Superior temporal gyrus (tissue), 1 donor: ENCODE measurements around the gene SLC34A3.

Experiments
- DNase-seq: peaks from one replicate; pipeline ENCODE4 v3.0.0-alpha.2; 2016; ENCODE audit errors: extremely low spot score

SLC34A3 gene

GRCh38 chr9:137230705-137231371 is at the start of gene SLC34A3:
TSS of gene SLC34A3 (plus strand) at chr9:137230901. CDS start at chr9:137231703, 802 bp downstream.
- DNase-seq, result no peak

DNA sequence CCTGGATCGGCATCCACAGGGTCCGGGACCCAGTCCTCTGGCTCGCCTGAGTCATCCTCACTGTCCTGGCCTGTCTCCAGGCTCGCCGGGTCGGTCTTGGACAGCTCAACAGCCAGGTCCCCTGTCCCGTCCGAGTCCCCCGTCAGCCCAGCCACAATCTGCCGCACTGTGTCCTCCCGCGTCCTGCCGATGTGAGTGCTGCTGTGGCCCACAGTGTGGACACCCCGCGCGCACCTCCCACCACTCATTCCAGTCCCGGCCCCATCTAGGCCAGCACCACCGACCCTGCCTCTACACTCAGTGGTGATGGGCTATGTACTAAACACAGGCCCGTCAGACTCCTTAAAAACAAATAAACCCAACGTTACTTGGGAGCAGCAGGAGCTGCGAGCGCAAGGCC is 49.0 kb upstream of the SLC34A3 start:
- DNase-seq, result no peak

GRCh38 chr9:137182836-137183235 is 47.9 kb upstream of the SLC34A3 start:
- DNase-seq, result no peak

DNA sequence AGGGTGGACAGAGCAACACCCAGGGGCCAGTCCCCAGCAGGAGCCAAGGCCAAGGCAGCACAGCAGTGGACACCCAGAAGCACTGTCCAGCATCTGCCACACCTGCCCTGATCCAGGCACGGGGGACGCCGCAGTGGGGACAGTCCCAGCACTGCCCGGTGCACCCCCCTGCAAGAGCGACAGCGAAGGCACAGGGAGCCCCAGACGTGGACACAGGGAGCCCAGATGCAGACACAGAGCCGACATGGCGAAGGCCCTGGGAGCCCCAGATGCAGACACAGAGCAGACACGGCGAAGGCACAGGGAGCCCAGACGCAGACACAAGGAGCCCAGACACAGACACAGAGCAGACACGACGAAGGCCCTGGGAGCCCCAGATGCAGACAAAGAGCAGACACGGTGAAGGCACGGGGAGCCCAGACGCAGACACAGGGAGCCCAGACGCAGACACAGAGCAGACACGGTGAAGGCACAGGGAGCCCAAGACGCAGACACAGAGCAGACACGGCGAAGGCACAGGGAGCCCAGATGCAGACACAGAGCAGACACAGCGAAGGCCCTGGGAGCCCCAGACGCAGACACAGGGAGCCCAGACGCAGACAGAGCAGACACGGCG is 46.6 kb upstream of the SLC34A3 start:
- DNase-seq, result no peak

GRCh38 chr9:137184881-137185660 is 45.6 kb upstream of the SLC34A3 start:
- no peak for DNase-seq

GRCh38 chr9:137185921-137186320 is 44.8 kb upstream of the SLC34A3 start:
- DNase-seq, result no peak

- DNase-seq, result no peak
Observed at GRCh38 chr9:137186385-137186784, 44.3 kb upstream of the SLC34A3 start.

DNA sequence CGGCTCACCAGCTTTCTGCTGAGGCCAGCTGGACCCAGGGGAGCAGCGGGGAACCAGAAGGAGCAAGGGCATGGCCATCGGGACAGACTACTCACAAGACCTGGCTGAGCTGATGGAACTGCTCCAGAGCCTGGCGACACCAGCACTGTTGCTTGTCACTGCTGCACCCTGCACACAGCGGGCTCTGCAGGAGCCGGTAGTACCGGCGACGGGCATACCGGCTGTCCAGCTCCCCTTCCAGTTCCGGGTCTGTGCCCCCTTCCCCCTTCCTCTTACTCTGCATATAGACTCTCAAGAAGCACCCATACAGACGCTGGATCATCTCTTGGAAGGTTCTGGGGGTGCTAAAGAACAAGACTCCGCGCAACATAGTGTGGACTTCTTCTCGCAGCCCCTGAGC is 43.3 kb upstream of the SLC34A3 start:
- no peak for DNase-seq

GRCh38 chr9:137188086-137188489 is 42.6 kb upstream of the SLC34A3 start:
- DNase-seq, result no peak

DNA sequence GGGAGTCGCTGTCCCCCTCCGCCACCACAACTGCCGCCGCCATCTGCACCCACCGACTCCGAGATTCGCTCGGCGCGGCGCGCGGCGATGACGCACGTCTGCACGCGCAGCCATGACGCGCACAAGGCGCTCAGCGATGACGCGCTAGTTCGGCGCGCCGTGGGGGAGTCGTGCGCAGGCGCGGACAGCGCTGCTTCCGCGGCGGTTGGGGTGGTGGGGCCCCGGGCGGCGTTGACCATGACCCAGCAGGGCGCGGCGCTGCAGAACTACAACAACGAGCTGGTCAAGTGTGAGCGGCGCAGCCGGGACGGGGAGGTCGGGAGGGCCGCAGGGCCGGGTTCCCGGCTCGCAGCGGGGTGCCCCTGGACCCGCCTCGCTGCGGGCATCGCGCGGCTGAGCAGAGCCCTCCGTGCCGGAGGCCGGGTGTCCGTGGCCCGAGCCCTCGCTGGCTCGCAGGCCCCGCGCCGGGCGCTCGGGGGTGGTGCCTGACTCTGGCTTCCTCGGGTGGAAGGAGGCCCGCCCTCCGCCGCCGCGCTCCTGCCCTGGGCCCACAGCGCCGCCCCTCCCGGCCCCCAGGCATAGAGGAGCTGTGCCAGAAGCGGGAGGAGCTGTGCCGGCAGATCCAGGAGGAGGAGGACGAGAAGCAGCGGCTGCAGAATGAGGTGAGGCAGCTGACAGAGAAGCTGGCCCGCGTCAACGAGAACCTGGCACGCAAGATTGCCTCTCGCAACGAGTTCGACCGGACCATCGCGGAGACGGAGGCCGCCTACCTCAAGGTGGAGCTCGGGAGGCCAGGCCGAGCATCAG is 42.0 kb upstream of the SLC34A3 start, which contains the start of the genes ANAPC2 and SSNA1:
Gene ANAPC2, minus strand, starts transcription at position 71 of the 807 bp plus-strand sequence. Its CDS starts 28 bp downstream, at position 43.
Gene SSNA1, plus strand, starts transcription at position 187 of the 807 bp plus-strand sequence. Its CDS starts 51 bp downstream, at position 238.
- peak; percentile 91 for DNase-seq

DNA sequence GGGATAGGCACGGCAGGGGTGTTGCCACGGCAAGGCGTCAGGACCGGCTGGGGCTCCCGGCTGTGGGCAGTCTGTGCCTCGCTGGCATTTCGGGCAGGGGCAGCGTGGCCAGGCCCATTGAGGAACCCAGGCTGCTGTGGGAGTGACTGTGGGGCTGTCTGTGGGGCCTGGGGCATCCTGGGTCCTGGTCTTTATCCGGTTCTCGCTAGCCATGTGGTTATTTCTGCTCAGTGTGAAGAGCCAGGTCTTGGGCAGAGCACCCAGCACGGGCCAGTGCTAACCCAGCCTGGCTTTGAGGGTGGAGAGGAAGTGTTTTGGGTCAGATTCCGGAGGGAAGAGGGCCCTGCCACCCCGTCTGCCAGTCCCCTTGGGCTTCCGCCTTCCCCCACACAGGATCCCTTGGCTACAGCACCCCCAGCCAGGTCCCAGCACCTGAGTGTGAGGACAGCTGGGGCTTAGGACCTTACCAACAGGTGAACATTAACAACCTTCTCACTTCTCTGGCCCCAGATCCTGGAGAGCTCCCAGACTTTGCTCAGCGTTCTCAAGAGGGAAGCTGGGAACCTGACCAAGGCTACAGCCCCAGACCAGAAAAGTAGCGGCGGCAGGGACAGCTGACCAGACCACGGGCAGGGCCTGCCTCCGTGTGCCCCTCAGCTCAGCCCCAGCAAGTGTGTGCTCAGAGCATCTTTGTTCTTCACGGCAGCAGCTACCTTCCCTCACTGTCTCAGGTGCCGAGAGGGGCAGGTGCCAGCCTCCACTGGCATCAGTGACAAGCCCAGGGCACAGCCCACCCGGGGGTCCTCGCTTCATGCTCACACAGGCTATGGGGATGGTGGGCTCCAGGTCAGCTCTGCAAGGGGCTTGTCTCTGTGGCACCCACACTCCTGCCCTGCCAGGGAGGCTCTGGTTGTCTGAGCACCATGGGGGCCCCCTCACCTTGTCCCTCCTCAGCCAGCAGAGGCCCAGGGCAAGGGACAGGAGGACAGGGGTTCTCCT is 41.1 kb upstream of the SLC34A3 start:
- no peak for DNase-seq

- no peak for DNase-seq
Observed at GRCh38 chr9:137190315-137190856, 40.3 kb upstream of the SLC34A3 start.

GRCh38 chr9:137191245-137191644 is 39.5 kb upstream of the SLC34A3 start:
- DNase-seq, result no peak

GRCh38 chr9:137191691-137192447 is 38.8 kb upstream of the SLC34A3 start:
- DNase-seq, result peak; percentile 79

DNA sequence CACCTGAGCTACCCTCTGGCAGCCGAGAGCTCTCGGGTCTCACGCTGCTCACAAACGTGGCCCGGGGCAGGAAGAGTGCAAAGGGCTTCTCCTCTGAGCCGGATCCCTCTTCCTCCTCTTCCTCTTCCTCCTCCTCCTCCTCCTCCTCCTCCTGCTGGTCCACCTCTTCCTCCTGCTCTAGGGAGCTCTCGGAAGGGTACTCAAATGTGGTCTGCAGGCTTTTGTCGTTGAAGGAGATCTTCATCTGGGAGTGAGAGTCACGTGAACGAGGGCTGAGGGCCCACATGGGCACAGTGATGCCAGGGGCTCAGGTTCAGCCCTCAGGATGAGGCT is 38.3 kb upstream of the SLC34A3 start:
- no peak for DNase-seq

DNA sequence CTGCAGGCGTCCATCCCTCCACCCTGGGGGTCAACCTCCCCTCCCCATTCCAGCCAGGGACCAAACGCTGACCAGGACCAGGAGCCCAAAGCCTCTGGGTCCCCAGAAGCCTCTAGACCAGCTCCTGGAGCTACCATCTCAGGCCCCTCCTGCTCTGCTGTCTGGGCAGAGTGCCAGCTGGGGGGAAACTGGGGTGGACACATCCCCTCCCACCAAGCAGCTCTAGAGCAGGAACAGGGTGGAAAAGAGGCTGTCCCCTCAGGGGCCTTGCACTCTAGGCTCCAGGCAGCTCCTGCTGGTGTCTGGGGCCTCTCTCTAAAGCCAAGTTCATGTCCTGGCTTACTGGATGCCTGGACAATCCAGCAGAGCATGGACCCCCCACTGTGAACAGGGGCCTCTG is 37.8 kb upstream of the SLC34A3 start:
- no peak for DNase-seq

- DNase-seq, result no peak
Observed at GRCh38 chr9:137193771-137194170, 36.9 kb upstream of the SLC34A3 start.

GRCh38 chr9:137194388-137194787 is 36.3 kb upstream of the SLC34A3 start:
- DNase-seq, result peak; percentile 88

GRCh38 chr9:137194909-137195308 is 35.8 kb upstream of the SLC34A3 start:
- no peak for DNase-seq
